Esophagus muscularis mucosa (tissue), 3 donors: Measurements from ENCODE around the gene COA5.
"Not testable (repeated sequence)": the region's sequence is repeated elsewhere in the genome, so short reads cannot be mapped to it uniquely, and the experiment has no call there.

Experiments used
- CTCF ChIP-seq, 3 experiments: fragments of 200-600 bp in 2 of 3; fragments of 450-650 bp in 1 of 3; sonication (generic) in 2 of 3; IDR thresholded peaks; one replicate each; pipeline ENCODE4 v1.5.1; 2017 to 2019; ENCODE audit warnings: antibody characterized with exemption in 3 of 3, mild to moderate bottlenecking in 2 of 3, moderate library complexity in 1 of 3
- POLR2A ChIP-seq: fragments of 450-650 bp; IDR thresholded peaks from one replicate; pipeline ENCODE4 v1.6.1; 2017; ENCODE audit warnings: antibody characterized with exemption, moderate library complexity, mild to moderate bottlenecking, low read depth

GRCh38 chr2:98594665-98595064, 13.6 kb downstream of the COA5 start:
- not testable (repeated sequence) for TF ChIP-seq CTCF (IDR thresholded peaks at IDR 0.05); POLR2A
